ENCODE measurements around the gene GPR62. TPM values are rescaled to one million over a fixed set of nuclear protein-coding genes. Genes with fewer than 3 reads are reported as not detected.

GPR62 gene
- total RNA-seq, 2 donors from 2014 or later = 0.12 to 0.82 TPM

DNA sequence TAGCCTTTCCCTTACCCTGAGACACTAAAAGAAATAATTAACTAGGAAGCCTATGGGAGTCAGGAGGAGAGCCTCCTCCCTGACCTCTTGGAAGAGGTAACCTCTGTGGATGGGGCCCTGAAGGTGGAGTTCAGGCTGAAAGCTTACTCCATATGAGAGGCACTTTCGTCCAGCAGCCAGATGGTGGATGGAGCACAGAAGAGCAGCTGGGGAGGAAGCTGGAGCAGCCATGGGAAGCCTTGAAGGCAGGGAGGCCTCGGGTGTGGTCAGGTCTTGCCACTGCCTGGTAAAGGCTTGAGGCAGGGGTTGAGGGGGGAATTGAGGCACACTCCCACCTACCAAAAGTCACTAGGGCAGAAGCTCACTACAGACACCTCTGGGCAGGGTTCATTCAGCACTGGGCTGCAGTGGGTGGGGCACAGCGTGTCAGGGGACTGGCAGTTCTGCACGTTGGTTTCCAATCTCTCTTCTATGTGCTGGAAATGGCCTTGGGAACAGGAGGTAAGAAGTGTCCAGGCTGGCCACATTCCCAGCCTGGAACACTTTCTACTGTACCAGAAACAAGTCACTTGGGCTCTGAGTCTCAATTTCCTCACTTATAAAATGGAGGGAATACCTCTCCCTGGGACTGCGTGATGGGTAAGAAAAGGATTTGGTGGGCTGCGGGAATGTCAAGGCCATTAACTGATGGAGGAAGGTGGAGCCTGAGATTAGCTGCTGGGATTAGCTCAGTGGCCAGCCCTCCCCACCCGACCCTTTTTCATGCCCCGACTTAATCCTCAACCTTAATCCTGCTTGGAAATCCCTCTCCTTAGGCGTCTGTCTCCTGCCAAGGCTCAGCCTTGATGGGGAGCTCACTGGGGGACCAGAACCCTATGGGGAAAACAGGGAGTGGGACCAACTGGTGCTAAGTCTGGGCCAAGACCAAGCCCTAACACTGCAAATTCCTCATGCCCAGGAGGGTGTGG lies 6.7 kb downstream of the GPR62 start:
- Histone ChIP-seq H3K27me3 (no peaks in the 10 kb centered on the region), H3K27ac (peak overlapping the region; percentile 81 to 82), H3K36me3 (peaks cover 39% of the 10 kb centered on the region), H3K9me3 (no peaks in the 10 kb centered on the region), H3K4me3 (no peak overlapping the region), H3K4me1 (peaks cover 0 to 61% of the 10 kb centered on the region in 2 donors)
- no peak for TF ChIP-seq CTCF (IDR thresholded peaks at IDR 0.05)
- DNase-seq (ENCODE audit: low spot score) = no peak

DNA sequence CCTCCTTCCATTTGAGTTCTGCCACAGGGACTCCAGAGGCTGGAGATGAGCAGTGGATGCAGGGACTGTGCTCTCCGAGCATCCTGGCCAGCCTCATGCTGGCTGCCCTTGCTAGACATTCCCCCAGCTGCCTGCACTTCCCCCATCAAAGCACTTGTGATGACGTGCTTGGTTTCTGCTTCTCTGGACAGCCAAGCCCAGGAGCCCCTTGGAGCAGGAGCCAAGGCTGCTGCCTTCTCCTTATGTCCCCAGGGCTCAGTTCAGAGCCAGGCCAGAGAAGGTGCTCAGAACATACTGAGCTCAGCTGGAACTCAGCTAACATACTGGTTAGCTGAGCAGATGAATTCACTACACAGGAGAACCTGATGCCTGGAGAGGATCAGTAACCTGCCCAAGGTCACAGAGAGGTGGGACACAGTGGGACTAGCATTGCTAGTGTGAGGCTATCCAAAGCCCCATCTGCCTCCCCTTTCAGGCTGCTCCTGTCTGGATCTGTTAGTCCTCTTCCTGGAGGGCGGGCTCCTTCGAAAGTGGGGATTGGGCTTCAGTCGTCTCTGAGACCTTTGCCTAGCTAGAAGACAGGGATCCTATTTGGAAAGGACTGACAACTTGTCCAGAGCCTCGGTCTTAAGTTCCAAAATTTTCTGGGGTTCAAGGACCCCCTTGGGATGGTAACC lies 7.8 kb downstream of the GPR62 start:
- H3K4me1 ChIP-seq = peaks cover 0 to 64% of the 10 kb centered on the region in 2 donors

DNA sequence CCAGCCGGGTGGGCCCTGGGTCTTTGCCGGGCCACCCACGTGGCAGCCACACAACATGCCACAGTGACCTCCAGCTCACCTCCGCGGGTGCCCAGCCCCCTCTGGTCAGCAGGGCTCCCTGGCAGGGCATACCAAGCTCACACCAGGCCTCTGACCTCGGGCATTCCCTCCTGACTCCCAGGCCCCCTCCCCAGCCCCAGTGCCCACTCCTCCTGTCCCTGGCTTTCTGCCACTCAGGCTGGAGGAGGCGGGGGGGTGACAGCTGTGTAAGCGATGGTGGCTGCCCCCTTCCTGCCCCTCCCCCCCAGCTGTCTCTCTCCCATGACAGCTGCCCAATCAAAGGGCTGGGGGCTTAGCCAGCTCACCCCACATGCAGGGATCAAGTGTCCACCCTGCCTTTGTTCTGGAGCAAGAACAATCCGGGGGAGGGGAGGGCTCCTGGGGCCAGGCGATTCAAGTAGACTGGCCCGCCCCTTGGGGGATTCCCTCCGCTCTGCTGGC lies 8.8 kb downstream of the GPR62 start:
- no peak for TF ChIP-seq CTCF (IDR thresholded peaks at IDR 0.05)
- Histone ChIP-seq H3K27ac (peak overlapping the region; percentile 81 to 82), H3K9me3 (no peaks in the 10 kb centered on the region), H3K36me3 (peaks cover 18% of the 10 kb centered on the region), H3K4me3 (no peak overlapping the region), H3K4me1 (peaks cover 0 to 72% of the 10 kb centered on the region in 2 donors), H3K27me3 (no peaks in the 10 kb centered on the region)
- DNase-seq (ENCODE audit: low spot score) = no peak

More for the DNA sequence above, 7.8 kb downstream of the GPR62 start:
- peaks cover 28% of the 10 kb centered on the region for H3K36me3 ChIP-seq
- H3K9me3 ChIP-seq = no peaks in the 10 kb centered on the region
- DNase-seq (ENCODE audit: low spot score) = no peak
- no peaks in the 10 kb centered on the region for H3K27me3 ChIP-seq
- H3K27ac ChIP-seq = peak overlapping the region; percentile 81 to 82
- TF ChIP-seq CTCF (IDR thresholded peaks at IDR 0.05) = no peak
- H3K4me3 ChIP-seq = no peak overlapping the region

DNA sequence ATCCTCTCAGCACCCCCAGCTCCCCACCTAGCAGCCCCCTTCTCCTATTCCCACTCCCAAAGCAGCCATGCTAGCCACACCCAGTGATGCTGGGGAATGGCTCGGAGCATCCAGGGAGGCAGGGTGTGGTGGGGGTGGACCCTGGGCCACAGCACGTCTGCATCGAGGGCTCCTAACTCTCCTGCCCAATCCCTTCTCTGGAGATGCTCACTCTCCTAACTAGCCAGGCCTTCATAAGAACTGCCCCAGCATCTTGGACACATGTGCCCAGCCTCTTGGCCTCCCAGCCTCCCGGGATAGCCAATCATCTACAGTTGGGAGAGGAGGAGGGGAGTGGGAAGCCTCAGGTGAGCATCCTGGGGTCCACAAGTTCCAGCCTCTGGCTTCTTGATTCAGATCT lies 9.3 kb downstream of the GPR62 start:
- Histone ChIP-seq H3K27ac (peak overlapping the region; percentile 81 to 82), H3K36me3 (peaks cover 13% of the 10 kb centered on the region), H3K9me3 (no peaks in the 10 kb centered on the region), H3K4me3 (no peak overlapping the region), H3K27me3 (no peaks in the 10 kb centered on the region), H3K4me1 (peaks cover 0 to 72% of the 10 kb centered on the region in 2 donors)
- no peak for DNase-seq (ENCODE audit: low spot score)
- TF ChIP-seq CTCF (IDR thresholded peaks at IDR 0.05) = no peak

GRCh38 chr3:51966016-51966415 lies 10.8 kb downstream of the GPR62 start:
- no peak for DNase-seq (ENCODE audit: low spot score)
- H3K27ac ChIP-seq = peak overlapping the region in 1 of 2 donors; percentile 86
- no peak for TF ChIP-seq CTCF (IDR thresholded peaks at IDR 0.05)
- peaks cover 0 to 70% of the 10 kb centered on the region in 2 donors for H3K4me1 ChIP-seq
- no peaks in the 10 kb centered on the region for H3K27me3 ChIP-seq
- H3K36me3 ChIP-seq = peaks cover under 1% of the 10 kb centered on the region
- H3K4me3 ChIP-seq = peak overlapping the region in 1 of 2 donors; percentile 91
- no peaks in the 10 kb centered on the region for H3K9me3 ChIP-seq
